Measurements from ENCODE around the gene GCNT2.
A peak's percentile ranks its signal among the peaks of the same experiment; 100 is the strongest.
"Not testable (repeated sequence)": the region's sequence is repeated elsewhere in the genome, so short reads cannot be mapped to it uniquely, and the experiment has no call there.

The GCNT2 gene

DNA sequence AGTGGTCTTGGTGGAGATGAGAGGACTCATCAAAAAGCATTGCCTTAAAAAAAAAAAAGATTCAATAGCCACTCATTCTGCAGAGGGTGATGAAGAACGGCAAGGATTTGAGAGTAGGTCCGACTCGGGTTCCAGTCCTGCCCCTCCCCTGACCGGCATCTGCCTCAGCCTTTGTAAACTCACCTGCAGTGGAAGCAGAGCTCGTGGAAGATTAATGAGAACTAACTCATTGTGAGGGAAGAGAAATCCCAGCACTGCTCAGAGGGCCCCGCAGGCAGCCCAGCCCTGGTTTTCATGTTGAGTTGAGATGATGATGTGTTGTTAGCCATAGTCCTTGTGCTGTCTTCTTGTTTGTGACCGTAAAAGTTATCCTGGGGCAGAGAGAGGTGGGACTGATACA is 59.4 kb downstream of the GCNT2 start:
- no peak for DNase-seq (ENCODE audit: low spot score)

DNA sequence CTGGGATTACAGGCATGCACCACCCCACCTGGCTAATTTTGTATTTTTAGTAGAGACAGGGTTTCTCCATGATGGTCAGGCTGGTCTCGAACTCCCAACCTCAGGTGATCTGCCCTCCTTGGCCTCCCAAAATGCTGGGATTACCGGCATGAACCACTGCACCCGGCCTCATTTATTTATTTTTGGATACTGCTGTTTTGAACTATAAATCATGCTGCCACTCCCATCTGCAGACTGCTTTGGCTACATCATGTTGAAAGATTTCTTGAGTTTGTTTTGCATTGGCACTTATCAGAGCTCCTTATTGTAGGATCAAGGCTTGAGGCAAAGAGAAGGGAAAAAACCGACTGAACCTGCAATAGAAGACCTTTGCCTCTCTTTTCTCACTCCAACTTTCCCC is 60.3 kb downstream of the GCNT2 start:
- DNase-seq (ENCODE audit: low spot score): not testable (repeated sequence)

- no peak for DNase-seq (ENCODE audit: low spot score)
Observed at GRCh38 chr6:10582774-10583508, 61.8 kb downstream of the GCNT2 start.

GRCh38 chr6:10583509-10583901 is 62.4 kb downstream of the GCNT2 start:
- DNase-seq (ENCODE audit: low spot score): no peak

- DNase-seq (ENCODE audit: low spot score): no peak
Observed at GRCh38 chr6:10584607-10585006, 63.5 kb downstream of the GCNT2 start.

DNA sequence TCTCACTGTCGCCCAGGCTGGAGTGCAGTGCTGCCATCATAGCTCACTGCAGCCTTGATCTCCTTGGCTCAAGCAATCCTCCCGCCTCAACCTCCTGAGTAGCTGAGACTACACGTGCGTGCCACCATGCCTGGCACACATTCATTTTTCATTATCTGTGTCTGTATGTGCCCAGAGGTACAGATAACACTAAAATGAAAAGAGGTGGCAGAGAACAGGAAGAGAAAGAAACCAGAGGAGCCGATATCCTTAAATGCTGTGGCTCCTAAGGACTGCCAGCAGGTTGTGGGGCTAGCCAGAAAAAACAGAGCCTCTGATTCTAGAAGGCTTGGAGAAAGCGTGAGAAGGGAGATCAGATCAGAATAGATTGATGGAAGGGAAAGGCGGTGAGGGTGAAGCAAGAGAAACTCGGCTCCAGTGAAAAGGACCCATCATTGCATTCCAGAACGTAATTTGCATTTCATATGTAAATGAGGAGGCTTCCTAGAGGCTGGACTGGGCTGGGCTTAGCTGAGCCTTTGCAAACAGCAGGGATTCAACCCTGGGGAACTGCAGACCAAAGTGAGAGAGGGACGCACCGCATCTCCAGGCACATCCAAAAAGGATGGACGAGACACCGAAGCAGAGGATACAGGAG is 64.2 kb downstream of the GCNT2 start:
- peak; percentile 76 for DNase-seq (ENCODE audit: low spot score)

DNA sequence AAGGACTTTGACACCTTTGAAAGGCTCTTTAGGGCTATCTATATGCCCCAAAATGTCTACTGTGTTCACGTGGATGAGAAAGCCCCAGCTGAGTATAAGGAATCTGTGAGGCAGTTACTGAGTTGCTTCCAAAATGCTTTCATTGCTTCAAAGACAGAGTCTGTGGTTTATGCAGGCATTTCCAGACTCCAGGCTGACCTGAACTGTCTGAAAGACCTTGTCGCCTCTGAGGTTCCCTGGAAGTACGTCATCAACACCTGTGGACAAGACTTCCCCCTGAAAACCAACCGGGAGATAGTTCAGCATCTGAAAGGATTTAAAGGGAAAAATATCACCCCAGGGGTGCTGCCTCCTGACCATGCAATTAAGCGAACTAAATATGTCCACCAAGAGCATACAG is 65.2 kb downstream of the GCNT2 start:
- no peak for DNase-seq (ENCODE audit: low spot score)

GRCh38 chr6:10587656-10588406 is 66.7 kb downstream of the GCNT2 start:
- no peak for DNase-seq (ENCODE audit: low spot score)

DNA sequence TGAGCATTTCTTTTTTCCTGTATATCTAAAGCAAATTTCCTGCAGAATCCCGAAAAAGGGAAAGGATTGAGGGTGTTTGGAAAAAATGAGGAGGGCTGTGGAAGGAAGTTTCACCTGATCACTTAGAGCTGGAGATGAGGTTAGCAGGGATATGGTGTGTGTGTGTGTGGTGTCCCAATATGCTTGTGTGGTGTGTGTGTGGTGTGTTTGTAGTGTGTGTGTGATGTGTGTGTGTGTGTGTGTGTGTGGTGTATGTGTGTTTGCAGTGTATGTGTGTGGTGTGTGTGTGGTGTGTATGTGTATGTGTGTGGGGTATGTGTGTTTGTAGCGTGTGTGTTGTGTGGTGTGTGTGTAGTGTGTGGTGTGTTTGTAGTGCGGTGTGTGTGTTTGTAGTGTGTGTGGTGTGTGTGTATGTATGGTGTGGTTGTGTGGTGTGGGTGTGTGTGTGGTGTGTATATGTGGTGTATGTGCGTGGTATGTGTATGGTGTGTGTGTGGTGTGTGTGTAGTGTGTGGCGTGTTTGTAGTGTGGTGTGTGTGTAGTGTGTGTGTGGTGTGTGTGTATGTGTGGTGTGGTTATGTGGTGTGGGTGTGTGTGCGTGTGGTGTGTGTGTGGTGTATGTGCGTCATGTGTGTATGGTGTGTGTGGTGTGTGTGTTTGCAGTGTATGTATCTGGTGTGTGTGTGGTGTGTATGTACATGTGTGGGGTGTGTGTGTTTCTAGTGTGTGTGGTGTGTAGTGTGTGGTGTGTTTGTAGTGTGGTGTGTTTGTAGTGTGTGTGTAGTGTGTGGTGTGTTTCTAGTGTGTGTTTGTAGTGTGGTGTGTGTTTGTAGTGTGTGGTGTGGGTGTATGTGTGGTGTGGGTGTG is 67.6 kb downstream of the GCNT2 start:
- DNase-seq (ENCODE audit: low spot score): no peak

- no peak for DNase-seq (ENCODE audit: low spot score)
Observed at GRCh38 chr6:10589429-10589727, 68.2 kb downstream of the GCNT2 start.

DNA sequence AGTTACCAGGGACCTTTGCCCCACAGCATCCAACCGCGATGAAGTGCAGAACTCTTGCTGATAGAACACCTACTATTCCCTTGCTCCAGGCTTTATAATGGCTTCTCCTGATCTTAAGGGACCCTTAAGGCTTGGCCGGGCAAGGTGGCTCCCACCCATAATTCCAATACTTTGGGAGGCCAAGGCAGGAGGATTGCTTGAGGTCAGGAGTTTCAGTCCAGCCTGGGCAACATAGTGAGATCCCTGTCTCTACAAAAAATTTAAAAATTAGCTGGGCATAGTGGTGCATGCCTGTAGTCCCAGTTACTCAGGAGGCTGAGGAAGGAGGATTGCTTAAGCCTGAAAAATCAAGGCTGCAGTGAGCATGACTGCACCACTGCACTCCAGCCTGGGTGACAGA is 68.8 kb downstream of the GCNT2 start:
- no peak for DNase-seq (ENCODE audit: low spot score)

DNA sequence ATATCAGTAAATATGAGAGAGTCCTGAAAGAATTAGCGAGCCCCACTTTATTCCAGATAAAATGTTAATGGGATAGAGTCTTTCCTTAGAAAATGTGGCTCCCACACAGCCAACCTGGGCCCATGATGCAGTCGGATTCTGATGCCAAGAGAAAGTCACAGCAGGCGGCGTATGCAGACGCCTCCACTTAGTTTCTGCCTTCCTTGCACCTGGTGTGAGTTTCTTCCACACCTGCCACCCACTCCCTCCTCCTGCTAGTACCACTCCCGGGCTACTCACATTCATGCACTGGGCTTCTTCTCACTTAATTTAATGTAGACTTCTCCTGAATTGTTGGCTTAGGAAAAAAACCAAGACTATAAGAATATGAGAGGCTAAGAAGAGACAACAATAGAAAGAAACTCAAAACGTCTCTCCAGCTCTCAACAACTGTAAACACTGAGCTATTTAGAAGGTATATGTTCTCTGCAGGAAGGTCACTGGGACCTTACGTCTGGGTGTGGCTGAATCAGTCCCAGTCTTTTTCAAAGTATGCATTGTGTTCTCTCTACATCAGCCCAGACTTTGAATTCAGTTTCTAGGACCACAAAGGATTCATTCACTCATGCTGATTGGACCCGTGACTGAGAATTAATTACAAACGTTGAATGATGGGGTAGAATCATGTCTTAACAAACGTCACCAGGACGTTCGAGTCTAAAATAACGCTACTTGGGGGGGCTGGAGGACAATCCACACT is 70.4 kb downstream of the GCNT2 start:
- DNase-seq (ENCODE audit: low spot score): no peak

DNA sequence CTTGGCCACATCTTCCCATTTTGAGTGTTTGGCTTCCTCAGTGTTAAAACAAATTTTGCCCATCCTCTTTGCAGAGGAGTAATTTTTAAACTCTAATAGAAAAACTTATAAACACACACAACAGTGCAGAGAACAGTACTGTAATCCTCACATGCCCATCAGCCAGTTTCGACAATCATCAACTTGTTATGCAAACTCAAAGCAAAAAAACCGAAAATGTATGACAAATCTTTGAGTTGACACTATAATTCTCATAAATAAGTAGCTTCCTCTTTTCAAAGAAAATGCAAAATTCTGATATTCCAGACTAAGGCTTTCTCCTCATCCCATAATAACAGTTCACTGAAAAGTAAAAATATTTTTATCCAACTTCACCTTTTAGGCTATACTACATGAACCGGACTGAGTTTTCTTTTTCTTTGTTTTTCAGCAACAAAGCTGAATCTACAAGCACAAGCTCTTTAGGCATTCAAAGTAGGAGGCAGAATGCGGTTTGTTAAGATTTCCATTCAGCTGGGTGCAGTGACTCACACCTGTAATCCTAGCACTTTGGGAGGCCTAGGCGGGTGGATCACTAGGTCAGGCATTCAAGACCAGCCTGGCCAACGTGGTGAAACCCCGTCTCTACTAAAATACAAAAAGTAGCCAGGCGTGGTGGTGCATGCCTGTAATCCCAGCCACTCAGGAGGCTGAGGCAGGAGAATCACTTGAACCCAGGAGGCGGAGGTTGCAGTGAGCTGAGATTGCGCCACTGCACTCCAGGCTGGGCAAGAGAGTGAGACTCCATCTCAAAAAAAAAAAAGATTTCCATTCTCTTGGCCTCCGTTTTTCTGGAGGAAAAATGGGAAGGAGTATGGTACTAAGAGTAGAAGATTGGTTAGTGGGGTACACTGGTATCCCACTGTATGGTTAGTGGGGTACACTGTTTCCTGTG is 74.8 kb downstream of the GCNT2 start:
- DNase-seq (ENCODE audit: low spot score): no peak

- DNase-seq (ENCODE audit: low spot score): no peak
Observed at GRCh38 chr6:10597499-10598001, 76.4 kb downstream of the GCNT2 start.

DNA sequence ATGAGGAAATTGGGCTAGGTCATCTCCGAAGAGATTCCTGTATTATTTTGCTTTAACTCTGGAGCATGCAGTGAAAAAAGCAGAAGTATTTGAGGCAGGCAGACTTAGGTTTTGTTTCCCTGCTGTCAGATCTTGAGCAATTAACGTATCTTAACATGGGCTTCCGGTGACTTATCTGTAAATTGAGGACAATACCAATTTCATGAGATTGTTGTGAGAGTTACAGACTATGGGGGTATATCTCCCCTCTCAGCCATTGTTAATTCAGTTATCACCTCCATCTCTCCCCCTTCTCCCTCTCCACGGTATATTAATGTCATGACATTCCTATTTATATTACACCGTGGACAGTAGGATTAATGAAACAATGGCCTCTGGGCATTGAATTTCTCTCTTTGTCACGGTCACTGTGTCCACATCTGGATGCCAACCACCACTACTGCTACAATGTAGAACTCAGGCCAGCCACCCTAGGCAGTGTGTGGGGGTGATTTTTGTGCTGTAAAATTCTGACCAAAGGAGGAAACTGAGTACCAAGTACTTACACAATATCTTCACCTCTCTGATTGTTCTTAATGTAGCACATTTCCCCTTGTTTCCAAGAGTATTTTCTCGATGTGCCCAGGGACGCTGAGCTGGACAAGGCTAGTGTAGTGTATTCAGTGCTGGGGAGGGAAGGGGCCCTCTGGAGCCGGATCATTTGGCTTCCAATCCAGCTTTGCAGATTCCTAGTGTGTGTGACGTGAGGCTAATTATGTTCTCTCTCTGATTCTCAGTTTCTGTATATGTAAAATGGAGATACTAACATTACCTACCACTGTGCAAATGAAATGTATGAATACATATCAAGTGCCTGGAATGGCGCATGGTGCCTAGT is 77.2 kb downstream of the GCNT2 start:
- no peak for DNase-seq (ENCODE audit: low spot score)

GRCh38 chr6:10599046-10599445 is 77.9 kb downstream of the GCNT2 start:
- no peak for DNase-seq (ENCODE audit: low spot score)

GRCh38 chr6:10600681-10601080 is 79.5 kb downstream of the GCNT2 start:
- DNase-seq (ENCODE audit: low spot score): not testable (repeated sequence)

GRCh38 chr6:10603219-10603618 is 82.1 kb downstream of the GCNT2 start:
- no peak for DNase-seq (ENCODE audit: low spot score)

DNA sequence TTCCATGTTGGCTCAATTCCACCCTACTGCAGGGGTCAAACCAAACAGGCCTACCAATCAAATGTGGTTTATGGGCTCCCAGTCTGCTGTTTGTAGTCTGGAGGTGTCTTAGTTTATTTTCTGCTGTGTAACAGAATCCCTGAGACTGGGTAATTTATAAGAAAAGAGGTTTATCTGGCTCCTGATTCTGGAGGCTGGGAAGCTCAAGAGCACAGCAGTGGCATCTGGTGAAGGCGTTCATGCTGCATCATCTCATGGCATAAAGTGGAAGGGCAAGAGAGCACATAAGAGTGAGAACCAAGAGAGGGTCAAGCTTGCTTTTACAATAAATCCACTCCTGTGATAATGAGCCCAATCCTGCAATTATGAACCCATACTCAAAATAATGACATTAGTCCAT is 87.9 kb downstream of the GCNT2 start:
- no peak for DNase-seq (ENCODE audit: low spot score)

Data from ecto neural progenitor cell (in vitro differentiated cells).